Peyer's patch (tissue), 4 donors: ENCODE results near the gene SORBS2. TPM values are rescaled to one million over a fixed set of nuclear protein-coding genes. Genes with fewer than 3 reads are reported as not detected.

Experiments
- DNase-seq, 3 donors: peaks; one replicate each; pipeline ENCODE4 v3.0.0-alpha.2; 2017 to 2019
- H3K27ac ChIP-seq, 4 donors: fragments of 200-600 bp; sonication (generic); one replicate each; pipeline ENCODE4 v1.5.1; 2016 to 2019
- H3K27me3 ChIP-seq, 2 donors: fragments of 200-600 bp; sonication (generic); one replicate each; pipeline ENCODE4 v1.5.1; 2019
- H3K36me3 ChIP-seq, 3 donors: fragments of 200-600 bp; sonication (generic); one replicate each; pipeline ENCODE4 v1.5.1; 2016 to 2019
- H3K4me1 ChIP-seq, 4 donors: fragments of 200-600 bp; sonication (generic); one replicate each; pipeline ENCODE4 v1.5.1; 2016 to 2019
- H3K4me3 ChIP-seq, 4 donors: fragments of 200-600 bp; sonication (generic); 1 replicate in 3 of 4; 2 replicates in 1 of 4; pipeline ENCODE4 v1.5.1; 2016 to 2019; ENCODE audit warnings: mild to moderate bottlenecking in 1 of 4
- H3K9me3 ChIP-seq, 4 donors: fragments of 200-600 bp; sonication (generic); one replicate each; pipeline ENCODE4 v1.5.1; 2016 to 2019; ENCODE audit warnings: mild to moderate bottlenecking in 1 of 4
- POLR2A ChIP-seq, 2 donors: fragments of 450-650 bp; IDR thresholded peaks; one replicate each; pipeline ENCODE4 v1.5.1; 2017; ENCODE audit warnings: antibody characterized with exemption in 2 of 2, mild to moderate bottlenecking in 2 of 2, moderate library complexity in 2 of 2
- total RNA-seq, 4 donors: library from RNA; depleted of rRNA; stranded (reverse); fragments of >200 nt; gene quantifications; one replicate each; pipeline ENCODE4 v1.1.0, GENCODE V29; 2016
- TF ChIP-seq, protein P1 (sequence below), 6 experiments: fragments of 450-650 bp in 4 of 6; fragments of 200-600 bp in 2 of 6; sonication (generic) in 1 of 6; IDR thresholded peaks; one replicate each; pipeline ENCODE4 v1.5.1; 2017 to 2019; ENCODE audit warnings: antibody characterized with exemption in 6 of 6, mild to moderate bottlenecking in 3 of 6, moderate library complexity in 1 of 6

SORBS2 gene
- total RNA-seq, 4 donors from 2014 or later, result 15.8 to 61.9 (median 53.0) TPM

DNA sequence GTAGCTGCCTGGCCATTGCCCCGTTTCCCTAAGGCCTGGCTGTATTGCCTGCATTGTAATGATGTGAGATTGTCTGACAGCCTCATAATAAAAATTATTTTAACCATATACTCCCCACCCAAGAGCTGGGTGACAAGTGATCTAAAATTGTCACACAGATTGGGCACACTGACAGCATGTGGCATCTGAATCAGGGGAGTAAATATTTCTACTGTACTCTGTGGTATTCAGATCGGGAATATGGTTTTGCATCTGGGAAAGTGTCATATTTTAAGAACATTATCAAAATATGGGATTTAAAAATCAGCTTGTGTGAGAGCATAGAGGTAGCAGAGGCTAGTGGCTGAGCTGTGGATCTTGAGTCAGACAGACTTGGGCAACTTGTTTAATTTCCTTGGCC, 140.9 kb downstream of the SORBS2 start:
- H3K9me3 ChIP-seq, result no peaks in the 10 kb centered on the region
- TF ChIP-seq POLR2A (IDR thresholded peaks at IDR 0.05), result no peak
- TF ChIP-seq, protein P1, sequence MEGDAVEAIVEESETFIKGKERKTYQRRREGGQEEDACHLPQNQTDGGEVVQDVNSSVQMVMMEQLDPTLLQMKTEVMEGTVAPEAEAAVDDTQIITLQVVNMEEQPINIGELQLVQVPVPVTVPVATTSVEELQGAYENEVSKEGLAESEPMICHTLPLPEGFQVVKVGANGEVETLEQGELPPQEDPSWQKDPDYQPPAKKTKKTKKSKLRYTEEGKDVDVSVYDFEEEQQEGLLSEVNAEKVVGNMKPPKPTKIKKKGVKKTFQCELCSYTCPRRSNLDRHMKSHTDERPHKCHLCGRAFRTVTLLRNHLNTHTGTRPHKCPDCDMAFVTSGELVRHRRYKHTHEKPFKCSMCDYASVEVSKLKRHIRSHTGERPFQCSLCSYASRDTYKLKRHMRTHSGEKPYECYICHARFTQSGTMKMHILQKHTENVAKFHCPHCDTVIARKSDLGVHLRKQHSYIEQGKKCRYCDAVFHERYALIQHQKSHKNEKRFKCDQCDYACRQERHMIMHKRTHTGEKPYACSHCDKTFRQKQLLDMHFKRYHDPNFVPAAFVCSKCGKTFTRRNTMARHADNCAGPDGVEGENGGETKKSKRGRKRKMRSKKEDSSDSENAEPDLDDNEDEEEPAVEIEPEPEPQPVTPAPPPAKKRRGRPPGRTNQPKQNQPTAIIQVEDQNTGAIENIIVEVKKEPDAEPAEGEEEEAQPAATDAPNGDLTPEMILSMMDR (IDR thresholded peaks at IDR 0.05), result no peak
- no peak for DNase-seq
- no peaks in the 10 kb centered on the region for H3K4me1 ChIP-seq
- no peaks in the 10 kb centered on the region for H3K36me3 ChIP-seq
- no peak overlapping the region for H3K27ac ChIP-seq
- H3K27me3 ChIP-seq, result no peaks in the 10 kb centered on the region
- H3K4me3 ChIP-seq, result no peak overlapping the region

DNA sequence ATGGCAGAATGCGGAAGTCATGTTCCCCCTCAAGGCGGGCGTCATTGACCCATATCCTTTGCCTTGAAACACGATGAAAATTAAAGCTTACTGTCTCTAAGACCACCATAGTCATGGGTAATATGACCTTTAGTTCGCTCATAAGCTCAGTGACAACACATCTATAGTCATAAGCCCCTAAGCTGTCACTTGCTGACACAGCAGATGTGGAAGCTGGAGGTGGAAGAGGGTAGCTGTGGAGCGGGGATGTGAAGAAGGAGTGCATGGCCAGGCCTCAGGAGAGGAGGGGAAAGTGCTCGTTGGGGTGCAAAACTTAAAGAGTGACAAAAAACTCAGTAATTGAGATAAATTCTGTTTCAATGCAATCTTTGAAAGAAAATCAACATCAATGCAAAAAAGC, 142.7 kb downstream of the SORBS2 start:
- no peaks in the 10 kb centered on the region for H3K36me3 ChIP-seq
- H3K27ac ChIP-seq, result no peak overlapping the region
- H3K4me3 ChIP-seq, result no peak overlapping the region
- no peaks in the 10 kb centered on the region for H3K9me3 ChIP-seq
- no peaks in the 10 kb centered on the region for H3K27me3 ChIP-seq
- TF ChIP-seq POLR2A (IDR thresholded peaks at IDR 0.05), result no peak
- TF ChIP-seq, protein P1 (IDR thresholded peaks at IDR 0.05), result no peak
- no peak for DNase-seq
- no peaks in the 10 kb centered on the region for H3K4me1 ChIP-seq

DNA sequence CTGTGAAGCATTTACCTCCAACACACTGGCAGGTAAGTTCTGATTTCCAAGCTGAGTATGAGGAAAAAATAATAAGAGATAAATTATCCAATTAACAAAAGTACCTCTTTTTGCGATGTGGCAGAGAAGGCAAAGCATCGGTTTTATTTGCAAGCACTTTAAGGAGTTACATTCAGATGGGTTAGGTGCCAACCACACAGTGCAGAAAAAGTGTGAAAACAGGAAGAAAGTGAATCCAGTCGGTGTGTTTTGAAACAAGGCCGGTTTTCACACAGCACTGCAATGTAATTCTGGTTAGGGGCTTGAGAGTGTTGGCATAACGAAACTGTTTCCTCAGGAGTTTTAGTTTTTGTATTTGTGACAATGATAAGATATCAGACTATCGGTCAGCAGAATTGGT, 145.8 kb downstream of the SORBS2 start:
- no peak overlapping the region for H3K27ac ChIP-seq
- no peaks in the 10 kb centered on the region for H3K27me3 ChIP-seq
- no peak for DNase-seq
- no peaks in the 10 kb centered on the region for H3K9me3 ChIP-seq
- no peak overlapping the region for H3K4me3 ChIP-seq
- no peaks in the 10 kb centered on the region for H3K4me1 ChIP-seq
- H3K36me3 ChIP-seq, result peaks cover 0 to 3% (median 0%) of the 10 kb centered on the region in 3 donors
- no peak for TF ChIP-seq POLR2A (IDR thresholded peaks at IDR 0.05)
- TF ChIP-seq, protein P1 (IDR thresholded peaks at IDR 0.05), result no peak

DNA sequence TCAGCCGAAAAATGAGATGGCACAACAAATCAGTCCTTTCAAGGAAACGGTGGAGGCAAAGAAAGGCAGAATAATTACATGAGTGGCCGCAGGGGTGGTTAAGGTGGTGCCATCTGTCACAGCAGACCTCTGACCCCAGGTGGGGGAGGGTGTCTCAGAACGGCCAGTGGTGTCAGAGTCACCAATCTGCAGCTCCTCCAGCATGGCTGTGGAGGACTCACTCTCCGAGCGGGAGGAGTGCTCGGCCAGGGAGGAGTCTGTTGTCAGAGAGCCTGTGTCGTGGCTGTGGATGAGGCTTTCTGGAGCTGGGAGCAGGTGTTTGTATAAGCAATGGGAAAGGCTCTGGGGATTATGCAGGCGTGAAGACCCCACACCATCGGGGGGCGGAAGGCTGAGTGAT, 146.3 kb downstream of the SORBS2 start:
- H3K27me3 ChIP-seq, result no peaks in the 10 kb centered on the region
- no peak overlapping the region for H3K27ac ChIP-seq

DNA sequence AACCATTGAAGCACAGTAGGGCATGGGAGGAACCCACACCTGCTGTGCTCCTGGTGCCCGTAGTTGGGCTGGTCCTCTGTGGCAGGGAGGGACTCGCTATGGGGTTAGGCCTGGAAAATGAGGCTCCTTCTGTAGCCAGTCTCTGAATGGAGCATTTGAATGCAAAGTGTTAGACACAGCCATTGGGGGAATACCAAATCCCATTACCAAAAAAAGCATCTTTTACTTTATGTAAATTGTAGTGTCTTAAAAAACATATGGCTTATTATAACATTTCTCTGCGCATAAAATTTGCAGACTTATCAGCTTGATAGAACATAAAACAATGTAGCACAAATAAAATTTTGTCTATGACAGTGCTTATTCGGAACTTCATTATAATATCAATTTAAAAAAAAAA, 147.5 kb downstream of the SORBS2 start:
- Histone ChIP-seq H3K27ac (no peak overlapping the region), H3K9me3 (no peaks in the 10 kb centered on the region), H3K36me3 (peaks cover 0 to 3% (median 0%) of the 10 kb centered on the region in 3 donors), H3K27me3 (no peaks in the 10 kb centered on the region), H3K4me3 (no peak overlapping the region), H3K4me1 (no peaks in the 10 kb centered on the region)
- TF ChIP-seq POLR2A (IDR thresholded peaks at IDR 0.05), result no peak
- TF ChIP-seq, protein P1 (IDR thresholded peaks at IDR 0.05), result no peak
- no peak for DNase-seq

More for the DNA sequence above, 146.3 kb downstream of the SORBS2 start:
- Histone ChIP-seq H3K4me3 (no peak overlapping the region), H3K9me3 (no peaks in the 10 kb centered on the region), H3K4me1 (no peaks in the 10 kb centered on the region), H3K36me3 (peaks cover 0 to 3% (median 0%) of the 10 kb centered on the region in 3 donors)
- DNase-seq, result no peak
- TF ChIP-seq POLR2A (IDR thresholded peaks at IDR 0.05), result no peak
- TF ChIP-seq, protein P1 (IDR thresholded peaks at IDR 0.05), result no peak
